NT2/D1 (cell line): ENCODE data around the gene FAM117A.

ENCODE experiments used
- DNase-seq: peaks from one replicate; pipeline ENCODE4 v3.0.0-alpha.2; 2011; ENCODE audit warnings: low read depth, low spot score
- H3K27me3 ChIP-seq: 2 replicates; pipeline ENCODE4 v1.6.0; 2011; ENCODE audit warnings: mild to moderate bottlenecking; ENCODE audit not compliant: insufficient read length, insufficient read depth
- H3K36me3 ChIP-seq: 2 replicates; pipeline ENCODE4 v1.6.1; 2011; ENCODE audit warnings: mild to moderate bottlenecking, low read length, mixed read lengths; ENCODE audit not compliant: insufficient read depth, insufficient read length
- H3K4me1 ChIP-seq: 2 replicates; pipeline ENCODE4 v1.5.1; 2011; ENCODE audit not compliant: insufficient read depth, insufficient read length
- H3K4me3 ChIP-seq: 2 replicates; pipeline ENCODE4 v1.5.1; 2011; ENCODE audit warnings: low read depth; ENCODE audit not compliant: insufficient read length
- H3K9ac ChIP-seq: 2 replicates; pipeline ENCODE4 v1.6.0; 2011; ENCODE audit warnings: low read depth; ENCODE audit not compliant: insufficient read length
- H3K9me3 ChIP-seq: 2 replicates; pipeline ENCODE4 v1.5.1; 2011; ENCODE audit warnings: mild to moderate bottlenecking, low read length; ENCODE audit not compliant: insufficient read depth
- SUZ12 ChIP-seq: IDR thresholded peaks from 2 replicates; pipeline ENCODE4 v1.6.1; 2011; ENCODE audit not compliant: insufficient read length, insufficient read depth; ENCODE audit errors: extremely low read depth
- YY1 ChIP-seq: IDR thresholded peaks from 2 replicates; pipeline ENCODE4 v1.6.1; 2011; ENCODE audit not compliant: insufficient read length, insufficient read depth
- ZNF274 ChIP-seq: IDR thresholded peaks from 2 replicates; pipeline ENCODE4 v1.6.1; 2011; ENCODE audit warnings: mild to moderate bottlenecking, low read depth, low read length

FAM117A gene

DNA sequence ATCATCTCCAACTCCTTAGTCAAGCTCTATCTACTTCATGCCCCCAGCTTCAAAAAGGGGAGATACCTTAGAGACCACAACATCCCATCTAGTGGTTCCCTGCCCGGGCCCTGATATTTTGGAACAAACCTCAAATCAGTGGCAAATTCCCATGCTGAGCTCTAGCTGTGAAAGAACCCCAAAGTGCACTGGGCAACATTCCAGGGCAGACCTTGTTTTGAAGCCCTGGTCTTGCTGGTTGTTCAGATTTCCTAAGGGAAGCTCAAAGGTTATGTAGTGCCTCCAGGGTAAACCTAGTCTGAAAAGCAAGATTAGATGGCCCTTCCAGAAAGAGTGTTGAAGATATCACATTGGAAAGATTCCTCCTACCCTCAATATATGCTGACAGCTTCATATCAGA, 16.3 kb downstream of the FAM117A start:
- Histone ChIP-seq H3K27me3 (no peaks in the 10 kb centered on the region), H3K9ac (no peak overlapping the region), H3K36me3 (peaks cover 9% of the 10 kb centered on the region), H3K9me3 (no peaks in the 10 kb centered on the region), H3K4me3 (no peak overlapping the region), H3K4me1 (no peaks in the 10 kb centered on the region)
- no peak for DNase-seq
- TF ChIP-seq YY1, result no peak
- TF ChIP-seq SUZ12, result no peak
- no peak for TF ChIP-seq ZNF274

DNA sequence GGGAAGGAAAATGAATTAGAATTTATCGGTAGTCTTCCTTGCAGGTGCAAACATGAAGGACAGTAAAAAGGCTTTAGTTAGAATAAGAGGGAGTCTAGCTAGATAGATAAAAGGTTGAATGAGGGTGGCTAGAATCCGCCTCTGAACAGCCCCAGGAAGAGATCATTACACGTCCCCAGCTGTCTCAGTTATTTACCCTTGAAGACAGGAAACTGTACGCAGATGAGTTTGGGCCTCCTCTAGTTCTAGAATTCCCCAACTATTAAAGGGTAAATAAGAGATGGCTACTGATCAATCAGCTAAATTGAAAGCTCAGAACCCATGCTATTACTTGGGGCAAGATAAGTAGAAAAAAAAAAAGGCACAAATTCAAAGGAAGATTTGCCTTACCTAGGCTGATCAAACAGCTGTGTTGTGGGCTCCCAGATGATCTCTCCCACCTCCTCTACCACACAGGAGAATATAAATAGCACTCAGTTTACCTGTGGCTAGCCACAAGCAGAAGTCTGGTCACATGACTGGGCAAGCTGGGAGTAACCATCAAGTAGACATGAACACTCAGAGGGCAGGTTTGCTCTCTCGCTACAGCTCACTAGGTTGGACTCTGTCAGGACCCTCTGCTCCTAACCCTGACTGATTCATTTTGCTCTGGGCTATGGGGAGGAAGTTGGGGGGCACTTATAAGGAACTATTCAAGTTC, 17.0 kb downstream of the FAM117A start:
- TF ChIP-seq SUZ12 (no peak), YY1 (no peak), ZNF274 (no peak)
- H3K9me3 ChIP-seq, result no peaks in the 10 kb centered on the region
- no peak overlapping the region for H3K4me3 ChIP-seq
- H3K9ac ChIP-seq, result no peak overlapping the region
- H3K36me3 ChIP-seq, result peaks cover 9% of the 10 kb centered on the region
- no peaks in the 10 kb centered on the region for H3K4me1 ChIP-seq
- no peak for DNase-seq
- H3K27me3 ChIP-seq, result no peaks in the 10 kb centered on the region

DNA sequence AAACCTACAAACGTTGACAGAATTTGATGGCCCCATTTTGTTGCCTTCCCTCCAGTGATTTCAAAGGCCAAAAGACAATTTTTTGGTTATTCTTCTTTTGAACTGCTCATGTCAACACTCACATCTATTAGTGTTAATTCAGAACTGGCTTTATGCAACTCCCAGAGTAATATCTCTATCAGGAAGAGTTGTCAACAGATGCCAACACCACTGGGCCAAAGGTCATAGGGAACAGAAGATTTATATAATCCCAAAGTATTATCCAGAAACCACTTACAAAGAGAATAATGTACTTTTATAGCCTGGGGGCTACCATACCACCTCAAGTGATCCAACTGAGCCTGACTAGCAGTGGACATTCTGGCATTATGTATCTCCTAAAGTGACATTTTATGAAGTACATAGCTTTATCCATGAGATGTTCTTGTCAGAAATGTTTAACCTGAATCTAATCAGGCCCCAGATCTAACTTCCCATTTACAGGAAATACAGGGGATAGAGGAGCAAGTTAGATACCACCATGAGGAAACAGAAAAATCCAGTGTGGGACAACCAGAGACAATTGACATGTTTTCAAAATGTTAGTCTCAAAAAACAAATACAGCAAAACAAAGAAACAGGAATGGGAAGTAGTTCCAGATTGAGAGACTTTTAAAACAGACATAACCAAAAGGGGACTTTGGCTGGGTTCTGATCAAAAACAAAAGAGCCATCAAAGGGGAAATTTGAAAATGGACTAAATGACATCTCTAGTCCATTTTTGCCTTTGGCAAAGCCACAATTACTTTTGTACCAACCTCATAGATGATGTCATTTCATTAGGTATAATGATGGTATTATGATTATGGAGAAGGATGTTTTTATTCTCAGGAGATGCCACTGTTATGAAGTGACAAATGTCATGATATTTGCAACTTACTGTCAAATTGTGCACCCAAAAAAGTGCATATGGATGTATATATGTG, 18.5 kb downstream of the FAM117A start:
- no peaks in the 10 kb centered on the region for H3K27me3 ChIP-seq
- H3K36me3 ChIP-seq, result peaks cover 9% of the 10 kb centered on the region
- H3K9me3 ChIP-seq, result no peaks in the 10 kb centered on the region
- DNase-seq, result no peak
- no peaks in the 10 kb centered on the region for H3K4me1 ChIP-seq
- TF ChIP-seq ZNF274 (no peak), YY1 (no peak), SUZ12 (no peak)
- no peak overlapping the region for H3K9ac ChIP-seq
- no peak overlapping the region for H3K4me3 ChIP-seq

DNA sequence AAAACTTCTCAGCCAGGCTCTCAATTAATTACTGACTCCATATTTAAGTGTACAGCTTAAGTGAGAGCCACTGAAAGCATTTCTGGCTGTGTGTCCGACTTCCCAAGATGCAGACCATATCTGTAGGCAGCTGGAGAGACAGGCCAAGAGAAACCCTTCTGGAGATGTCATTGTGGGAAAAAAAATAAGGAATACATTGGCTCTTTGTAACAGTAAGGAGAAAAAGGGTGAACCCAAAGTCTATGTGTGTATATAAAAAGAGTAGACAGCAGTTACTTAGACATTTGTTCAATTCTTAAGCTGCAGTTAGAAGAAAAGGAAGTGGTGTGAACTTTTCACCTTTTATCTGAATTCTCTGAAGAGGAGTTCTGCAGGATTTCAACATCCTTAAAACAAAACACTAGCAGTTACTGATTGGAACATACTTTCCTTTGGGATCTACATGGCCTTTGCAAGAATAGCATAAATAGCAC, 21.7 kb downstream of the FAM117A start:
- Histone ChIP-seq H3K9me3 (no peaks in the 10 kb centered on the region), H3K36me3 (no peaks in the 10 kb centered on the region), H3K27me3 (no peaks in the 10 kb centered on the region), H3K4me3 (no peak overlapping the region), H3K9ac (no peak overlapping the region), H3K4me1 (no peaks in the 10 kb centered on the region)
- DNase-seq, result no peak
- TF ChIP-seq ZNF274 (no peak), SUZ12 (no peak), YY1 (no peak)

- no peak overlapping the region for H3K4me3 ChIP-seq
- H3K9ac ChIP-seq, result no peak overlapping the region
- no peaks in the 10 kb centered on the region for H3K27me3 ChIP-seq
- H3K4me1 ChIP-seq, result no peaks in the 10 kb centered on the region
- DNase-seq, result no peak
- TF ChIP-seq YY1, result no peak
- TF ChIP-seq ZNF274, result no peak
- TF ChIP-seq SUZ12, result no peak
- H3K9me3 ChIP-seq, result no peaks in the 10 kb centered on the region
- H3K36me3 ChIP-seq, result no peaks in the 10 kb centered on the region
These were observed 22.2 kb downstream of the FAM117A start for GRCh38 chr17:49741692-49742076.

- DNase-seq, result no peak
- Histone ChIP-seq H3K36me3 (no peaks in the 10 kb centered on the region), H3K9ac (no peak overlapping the region), H3K4me3 (no peak overlapping the region), H3K27me3 (no peaks in the 10 kb centered on the region), H3K9me3 (no peaks in the 10 kb centered on the region), H3K4me1 (no peaks in the 10 kb centered on the region)
- TF ChIP-seq ZNF274 (no peak), YY1 (no peak), SUZ12 (no peak)
These were observed 22.8 kb downstream of the FAM117A start for GRCh38 chr17:49741009-49741691.

DNA sequence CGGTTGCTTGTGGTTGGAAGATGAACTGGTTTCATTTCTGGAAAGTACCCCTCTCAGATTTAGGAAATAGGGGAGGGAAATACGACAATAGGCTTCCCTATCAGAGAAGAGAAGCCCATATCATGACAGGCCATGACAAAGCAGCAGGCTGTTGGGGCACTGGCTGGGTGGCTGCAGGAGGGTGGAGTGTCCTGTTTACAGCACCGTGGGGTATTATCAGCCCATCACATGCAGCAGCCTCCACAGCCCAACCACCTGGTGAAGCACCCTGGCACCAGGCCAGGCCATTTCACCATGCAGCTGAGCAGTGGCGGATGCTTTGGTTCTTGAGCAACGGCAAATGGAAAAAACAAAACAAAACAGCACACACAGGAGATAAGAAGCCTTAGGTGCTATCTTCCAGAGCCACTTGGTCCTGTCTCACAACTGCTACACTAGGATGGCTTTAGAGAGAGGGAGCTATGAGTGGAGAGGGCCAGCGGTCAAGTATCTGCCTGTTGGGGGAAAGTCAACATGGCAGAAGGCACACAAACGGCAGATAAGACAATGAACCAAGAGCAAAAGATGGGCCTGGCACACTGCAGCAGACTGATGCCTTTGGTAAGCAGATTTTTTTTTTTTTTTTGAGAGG, 24.2 kb downstream of the FAM117A start:
- no peak overlapping the region for H3K9ac ChIP-seq
- H3K4me3 ChIP-seq, result no peak overlapping the region
- TF ChIP-seq ZNF274 (no peak), SUZ12 (no peak), YY1 (no peak)

More for the DNA sequence above, 24.2 kb downstream of the FAM117A start:
- H3K9me3 ChIP-seq, result no peaks in the 10 kb centered on the region
- no peaks in the 10 kb centered on the region for H3K36me3 ChIP-seq
- DNase-seq, result no peak
- no peaks in the 10 kb centered on the region for H3K4me1 ChIP-seq
- no peaks in the 10 kb centered on the region for H3K27me3 ChIP-seq
